SU-DHL-6 (cell line): Measurements from ENCODE around the gene YKT6.

Experiments used
- EZH2phosphoT487 ChIP-seq: fragments of 200-600 bp; sonication (generic), shearing (Covaris generic); conservative IDR thresholded peaks from 2 replicates; pipeline ENCODE4 v1.6.1; 2018; ENCODE audit warnings: mild to moderate bottlenecking, antibody characterized with exemption, low read length, moderate library complexity, mixed read lengths
- TF ChIP-seq, protein P1 (sequence below): fragments of 200-600 bp; sonication (generic); IDR thresholded peaks from one replicate; pipeline ENCODE4 v1.5.1; 2017; ENCODE audit warnings: antibody characterized with exemption, mild to moderate bottlenecking, low read length, moderate library complexity; ENCODE audit not compliant: insufficient read depth, poor library complexity, severe bottlenecking

DNA sequence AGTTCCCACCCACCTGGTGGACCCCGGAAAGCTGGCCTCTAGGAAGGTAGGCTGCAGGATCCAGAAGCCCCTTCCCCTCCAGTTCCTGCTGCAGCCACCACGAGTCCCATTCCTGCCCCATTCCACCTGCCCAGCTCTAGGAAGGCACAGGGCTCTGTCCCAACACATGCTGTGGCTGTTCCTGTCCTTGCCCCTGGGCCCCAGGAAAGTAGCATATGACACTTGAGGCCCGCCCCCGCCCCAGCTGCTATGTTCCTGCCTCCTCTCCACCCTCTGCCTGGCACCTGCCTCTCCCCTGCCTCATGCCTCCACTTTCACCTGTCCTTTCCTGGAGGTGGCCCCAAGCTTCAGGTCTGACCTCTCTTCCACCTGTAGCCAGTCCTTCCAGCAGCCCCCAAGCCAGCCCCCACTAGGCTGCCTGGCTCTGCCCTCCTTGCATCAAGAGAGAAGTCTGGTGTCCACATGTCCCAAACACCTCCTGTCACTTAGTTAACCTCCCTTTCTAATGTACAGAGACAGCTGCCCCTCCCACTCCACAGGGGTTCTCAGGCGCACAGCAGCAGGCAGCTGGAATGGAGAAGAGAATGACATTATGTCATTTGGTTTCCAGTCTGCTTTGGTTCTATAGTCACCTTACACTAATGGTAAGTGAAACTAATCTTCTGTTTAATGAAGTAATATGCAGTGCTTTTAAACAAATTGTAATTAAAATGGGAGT lies 22.7 kb downstream of the YKT6 start:
- TF ChIP-seq, protein P1, sequence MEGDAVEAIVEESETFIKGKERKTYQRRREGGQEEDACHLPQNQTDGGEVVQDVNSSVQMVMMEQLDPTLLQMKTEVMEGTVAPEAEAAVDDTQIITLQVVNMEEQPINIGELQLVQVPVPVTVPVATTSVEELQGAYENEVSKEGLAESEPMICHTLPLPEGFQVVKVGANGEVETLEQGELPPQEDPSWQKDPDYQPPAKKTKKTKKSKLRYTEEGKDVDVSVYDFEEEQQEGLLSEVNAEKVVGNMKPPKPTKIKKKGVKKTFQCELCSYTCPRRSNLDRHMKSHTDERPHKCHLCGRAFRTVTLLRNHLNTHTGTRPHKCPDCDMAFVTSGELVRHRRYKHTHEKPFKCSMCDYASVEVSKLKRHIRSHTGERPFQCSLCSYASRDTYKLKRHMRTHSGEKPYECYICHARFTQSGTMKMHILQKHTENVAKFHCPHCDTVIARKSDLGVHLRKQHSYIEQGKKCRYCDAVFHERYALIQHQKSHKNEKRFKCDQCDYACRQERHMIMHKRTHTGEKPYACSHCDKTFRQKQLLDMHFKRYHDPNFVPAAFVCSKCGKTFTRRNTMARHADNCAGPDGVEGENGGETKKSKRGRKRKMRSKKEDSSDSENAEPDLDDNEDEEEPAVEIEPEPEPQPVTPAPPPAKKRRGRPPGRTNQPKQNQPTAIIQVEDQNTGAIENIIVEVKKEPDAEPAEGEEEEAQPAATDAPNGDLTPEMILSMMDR = no peak
- TF ChIP-seq EZH2phosphoT487 = no peak
